Measurements from ENCODE around the gene TIGD2. TPM values are rescaled to one million over a fixed set of nuclear protein-coding genes. Genes with fewer than 3 reads are reported as not detected.

TIGD2 gene
- total RNA-seq (2021; ENCODE audit: unreplicated experiment) (3.6 TPM), Bru-seq, nascent RNA (percentile 59 among the genes with signal in this experiment), BruChase-seq, experiment 1, labeled RNA remaining after a 2-hour chase (percentile 80 among the genes with signal in this experiment), BruChase-seq, experiment 2, labeled RNA remaining after a 6-hour chase (percentile 54 among the genes with signal in this experiment)
- polyA plus RNA-seq (2012; ENCODE audit: insufficient read length) = 1.1 TPM
- long read RNA-seq, partial matches to known transcripts = 0 of 4 reads
- long read RNA-seq, other reads (novel, unspliced or antisense) = 0 of 4 reads

GRCh38 chr4:89110986-89111832 lies at the start of gene TIGD2:
TIGD2 (plus strand) TSS chr4:89111533; CDS start chr4:89112975, 1,442 bp downstream.
- Histone ChIP-seq H3K4me1 (ENCODE audit: control insufficient read depth, insufficient read depth, low read length) (no peaks in the 10 kb centered on the region), H3K4me3 (ENCODE audit: low read depth in 2 of 2, low read length in 2 of 2) (peak within 1 kb of the TSS; percentile 68 to 71), H3K27ac (ENCODE audit: low read length) (peak within 1 kb of the TSS; percentile 77), H3K9me3 (ENCODE audit: control insufficient read depth, insufficient read depth, low read depth, low read length) (no peaks in the 10 kb centered on the region), H3K36me3 (ENCODE audit: control insufficient read depth, insufficient read depth, low read length) (no peaks in the 10 kb centered on the region), H3K27me3 (ENCODE audit: control insufficient read depth, insufficient read depth, low read length) (no peaks in the 10 kb centered on the region; the same call in 1 of the 2 replicates)
- TF ChIP-seq CTCF (IDR thresholded peaks at IDR 0.05) (peak; percentile 80), POLR2AphosphoS5 (IDR thresholded peaks at IDR 0.05; ENCODE audit: low read depth, low read length) (peak; percentile 70), SIN3A (IDR thresholded peaks at IDR 0.05; ENCODE audit: borderline replicate concordance, insufficient read depth, low read depth, low read length) (no peak), TCF7L2 (IDR thresholded peaks at IDR 0.05; ENCODE audit: low read depth, low read length) (no peak)
- BruUV-seq (replicated peaks) = no TSS peak
- in situ Hi-C loops (cut with HindIII; ENCODE audit: low pct_unique_long_range_greater_than_20kb, low sequenced_read_pairs) (no loop called here), intact Hi-C loops (cut with micrococcal nuclease; ENCODE audit: unreplicated experiment) (no loop called here)
- POLR2A ChIA-PET = no interaction called here
- CTCF ChIA-PET = no interaction called here
- ATAC-seq = peak; percentile 98
- DNase-seq (ENCODE audit: low read depth, low spot score) = peak; percentile 25

DNA sequence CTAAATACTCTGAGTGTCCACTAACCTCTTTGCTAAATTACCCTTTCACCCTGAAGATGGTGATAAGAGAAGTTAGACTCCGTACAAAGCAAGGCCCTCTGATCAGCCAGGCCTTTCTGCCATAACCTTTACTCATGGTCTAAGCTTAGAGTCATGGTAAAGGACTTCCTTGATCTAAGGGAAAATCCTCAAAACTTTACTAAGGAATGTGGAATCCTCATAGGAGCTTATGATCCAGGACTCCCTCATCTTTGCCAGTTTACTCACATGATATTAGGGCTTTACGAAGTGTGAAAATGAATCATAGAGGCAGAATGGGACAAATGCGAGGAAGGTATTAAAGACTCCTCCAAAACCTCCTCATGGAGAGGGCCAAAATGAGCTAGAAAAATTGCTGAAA lies 46.5 kb upstream of the TIGD2 start:
- TF ChIP-seq POLR2AphosphoS5 (IDR thresholded peaks at IDR 0.05; ENCODE audit: low read depth, low read length) (no peak), REST (IDR thresholded peaks at IDR 0.05; ENCODE audit: insufficient read depth in 1 of 2, low read depth in 2 of 2, low read length in 1 of 2) (no peak), TCF7L2 (IDR thresholded peaks at IDR 0.05; ENCODE audit: low read depth, low read length) (no peak), CTCF (IDR thresholded peaks at IDR 0.05) (no peak), SIN3A (IDR thresholded peaks at IDR 0.05; ENCODE audit: borderline replicate concordance, insufficient read depth, low read depth, low read length) (no peak)
- no peaks in the 10 kb centered on the region for H3K36me3 ChIP-seq (ENCODE audit: control insufficient read depth, insufficient read depth, low read length)
- no peak overlapping the region for H3K27ac ChIP-seq (ENCODE audit: low read length)
- ATAC-seq = no peak
- ChIA-PET CTCF (no interaction called here), POLR2A (no interaction called here)
- BruUV-seq (replicated peaks) = no TSS peak
- DNase-seq (ENCODE audit: low read depth, low spot score) = no peak
- no peaks in the 10 kb centered on the region for H3K4me1 ChIP-seq (ENCODE audit: control insufficient read depth, insufficient read depth, low read length)
- in situ Hi-C loops (cut with HindIII; ENCODE audit: low pct_unique_long_range_greater_than_20kb, low sequenced_read_pairs) = no loop called here
- no peaks in the 10 kb centered on the region for H3K27me3 ChIP-seq (ENCODE audit: control insufficient read depth, insufficient read depth, low read length)
- H3K9me3 ChIP-seq (ENCODE audit: control insufficient read depth, insufficient read depth, low read depth, low read length) = no peaks in the 10 kb centered on the region
- intact Hi-C loops (cut with micrococcal nuclease; ENCODE audit: unreplicated experiment) = no loop called here
- no peak overlapping the region for H3K4me3 ChIP-seq (ENCODE audit: low read depth in 2 of 2, low read length in 2 of 2)
